GM23338 (cell line): Measurements from ENCODE around the gene BNC1. TPM values are rescaled to one million over a fixed set of nuclear protein-coding genes. Genes with fewer than 3 reads are reported as not detected.

Experiments
- ATAC-seq: fragments of 200-7000 bp; cut with Tn5 transposase; 3 replicates; pipeline ENCODE4 v1.9.1; 2020
- DNase-seq: peaks from one replicate; pipeline ENCODE4 v3.0.0-alpha.2; 2015; ENCODE audit warnings: low spot score
- H2AFZ ChIP-seq: fragments of 200-600 bp; sonication (generic); 2 replicates; pipeline ENCODE4 v1.8.0; 2016; ENCODE audit warnings: antibody characterized with exemption, mild to moderate bottlenecking, moderate library complexity
- H3F3A ChIP-seq: fragments of 200-600 bp; sonication (generic); replicated peaks from 2 replicates; pipeline ENCODE4 v1.8.0; 2017; ENCODE audit warnings: antibody characterized with exemption, mixed run types, low read depth
- H3K27ac ChIP-seq: fragments of 200-600 bp; sonication (generic); 2 replicates; pipeline ENCODE4 v1.6.1; 2016; ENCODE audit warnings: low read depth
- H3K27me3 ChIP-seq: fragments of 200-600 bp; sonication (generic); 2 replicates; pipeline ENCODE4 v1.8.0; 2016; ENCODE audit warnings: mild to moderate bottlenecking, mixed run types, moderate library complexity; ENCODE audit not compliant: insufficient read depth
- H3K36me3 ChIP-seq: fragments of 200-600 bp; sonication (generic); 2 replicates; pipeline ENCODE4 v1.8.0; 2016; ENCODE audit warnings: mild to moderate bottlenecking; ENCODE audit not compliant: insufficient read depth
- H3K4me1 ChIP-seq: fragments of 200-600 bp; sonication (generic); 2 replicates; pipeline ENCODE4 v1.8.0; 2016; ENCODE audit warnings: mild to moderate bottlenecking, moderate library complexity; ENCODE audit not compliant: insufficient read depth
- H3K4me2 ChIP-seq: fragments of 200-600 bp; sonication (generic); 2 replicates; pipeline ENCODE4 v1.7.1; 2017; ENCODE audit warnings: mixed run types
- H3K4me3 ChIP-seq: fragments of 200-600 bp; sonication (generic); 2 replicates; pipeline ENCODE4 v1.6.1; 2016; ENCODE audit warnings: mixed run types
- H3K79me2 ChIP-seq: fragments of 200-600 bp; sonication (generic); replicated peaks from 2 replicates; pipeline ENCODE4 v1.8.0; 2017; ENCODE audit warnings: mild to moderate bottlenecking; ENCODE audit not compliant: insufficient read depth
- H3K9me2 ChIP-seq: fragments of 200-600 bp; sonication (generic); 2 replicates; pipeline ENCODE4 v1.8.0; 2017; ENCODE audit not compliant: insufficient read depth
- H4K20me1 ChIP-seq: fragments of 200-600 bp; sonication (generic); replicated peaks from 2 replicates; pipeline ENCODE4 v1.8.0; 2017; ENCODE audit warnings: mild to moderate bottlenecking; ENCODE audit not compliant: insufficient read depth
- H3K27ac Mint-ChIP-seq: 2 replicates; pipeline ENCODE4 v1.8.0; 2020; ENCODE audit warnings: inconsistent platforms, mild to moderate bottlenecking, moderate library complexity, mixed read lengths
- H3K27me3 Mint-ChIP-seq: 3 replicates; pipeline ENCODE4 v1.8.0; 2022; ENCODE audit warnings: low read depth, mild to moderate bottlenecking, moderate library complexity, mixed read lengths, inconsistent platforms; ENCODE audit not compliant: insufficient read depth, poor library complexity
- H3K36me3 Mint-ChIP-seq: 3 replicates; pipeline ENCODE4 v1.8.0; 2021; ENCODE audit warnings: low read depth, mild to moderate bottlenecking, inconsistent platforms, moderate library complexity, mixed read lengths
- H3K4me1 Mint-ChIP-seq: 3 replicates; pipeline ENCODE4 v1.8.0; 2020; ENCODE audit warnings: mild to moderate bottlenecking, inconsistent platforms, mixed read lengths
- H3K4me3 Mint-ChIP-seq: 3 replicates; pipeline ENCODE4 v1.8.0; 2021; ENCODE audit warnings: moderate library complexity, mild to moderate bottlenecking, inconsistent platforms, mixed read lengths
- H3K9me3 Mint-ChIP-seq: 3 replicates; pipeline ENCODE4 v1.8.0; 2020; ENCODE audit warnings: moderate library complexity, mild to moderate bottlenecking, inconsistent platforms, mixed read lengths
- CREB1 ChIP-seq: fragments of 250-450 bp; sonication (Bioruptor Pico); IDR thresholded peaks from 2 replicates; pipeline ENCODE4 v1.5.0; 2020; ENCODE audit warnings: low read depth, mild to moderate bottlenecking, moderate library complexity
- EZH2 ChIP-seq: fragments of 200-600 bp; sonication (generic); IDR thresholded peaks from one replicate; pipeline ENCODE4 v1.8.0; 2017; ENCODE audit warnings: antibody characterized with exemption, mild to moderate bottlenecking, low read depth; ENCODE audit not compliant: unreplicated experiment
- EZH2phosphoT487 ChIP-seq: fragments of 200-600 bp; sonication (generic); IDR thresholded peaks from one replicate; pipeline ENCODE4 v1.8.1; 2018; ENCODE audit warnings: antibody characterized with exemption; ENCODE audit not compliant: unreplicated experiment
- JUNB ChIP-seq: IDR thresholded peaks from one replicate; pipeline ENCODE4 v1.6.1; 2016; ENCODE audit warnings: antibody characterized with exemption; ENCODE audit not compliant: unreplicated experiment
- NANOG ChIP-seq: IDR thresholded peaks from 2 replicates; pipeline ENCODE4 v1.6.1; 2016; ENCODE audit warnings: antibody characterized with exemption, borderline replicate concordance
- POLR2AphosphoS5 ChIP-seq: IDR thresholded peaks from 2 replicates; pipeline ENCODE4 v1.6.1; 2016; ENCODE audit warnings: antibody characterized with exemption, low read depth
- STAT1 ChIP-seq: IDR thresholded peaks from one replicate; pipeline ENCODE4 v1.6.1; 2016; ENCODE audit warnings: antibody characterized with exemption; ENCODE audit not compliant: unreplicated experiment
- ZNF114 ChIP-seq: fragments of 250-450 bp; sonication (Bioruptor Pico); IDR thresholded peaks from 2 replicates; pipeline ENCODE4 v1.5.0; 2020; ENCODE audit warnings: mild to moderate bottlenecking, moderate library complexity
- ZNF331 ChIP-seq: fragments of 250-450 bp; sonication (Bioruptor Pico); IDR thresholded peaks from 2 replicates; pipeline ENCODE4 v1.5.0; 2020; ENCODE audit warnings: low read depth, mild to moderate bottlenecking, moderate library complexity
- polyA plus RNA-seq: library from polyadenylated mRNA; unstranded; fragments of >200 nt; fragmentation: Nextera tagmentation; extraction: Ambion mirVana; gene quantifications from 2 replicates; pipeline ENCODE4 v1.2.1, GENCODE V29; 2016
- total RNA-seq: library from RNA; depleted of rRNA; stranded (reverse); fragments of >200 nt; shearing (Covaris generic); gene quantifications from 2 replicates; pipeline ENCODE4 v1.2.3, GENCODE V29; 2014
- TF ChIP-seq, protein P1 (sequence below): IDR thresholded peaks from one replicate; pipeline ENCODE4 v1.6.1; 2018; ENCODE audit warnings: antibody characterized with exemption; ENCODE audit not compliant: unreplicated experiment
- TF ChIP-seq, protein P2 (sequence below): fragments of 250-450 bp; sonication (Bioruptor Pico); IDR thresholded peaks from 2 replicates; pipeline ENCODE4 v1.5.0; 2020; ENCODE audit warnings: mild to moderate bottlenecking, moderate library complexity
- TF ChIP-seq, protein P3 (sequence below), 2 experiments: fragments of 200-600 bp in 1 of 2; sonication (generic) in 1 of 2; conservative IDR thresholded peaks; 2 replicates each; pipeline versions ENCODE4 v1.5.1 to v1.6.1; 2016 to 2017; ENCODE audit warnings: antibody characterized with exemption in 2 of 2, low read depth in 2 of 2, mild to moderate bottlenecking in 2 of 2, moderate library complexity in 1 of 2
- TF ChIP-seq, protein P4 (sequence below): IDR thresholded peaks from 2 replicates; pipeline ENCODE4 v1.6.1; 2016; ENCODE audit warnings: antibody characterized with exemption

BNC1 gene
- total and polyA plus RNA-seq, 2 experiments from 2014 or later = 0.26 to 1.1 TPM

DNA sequence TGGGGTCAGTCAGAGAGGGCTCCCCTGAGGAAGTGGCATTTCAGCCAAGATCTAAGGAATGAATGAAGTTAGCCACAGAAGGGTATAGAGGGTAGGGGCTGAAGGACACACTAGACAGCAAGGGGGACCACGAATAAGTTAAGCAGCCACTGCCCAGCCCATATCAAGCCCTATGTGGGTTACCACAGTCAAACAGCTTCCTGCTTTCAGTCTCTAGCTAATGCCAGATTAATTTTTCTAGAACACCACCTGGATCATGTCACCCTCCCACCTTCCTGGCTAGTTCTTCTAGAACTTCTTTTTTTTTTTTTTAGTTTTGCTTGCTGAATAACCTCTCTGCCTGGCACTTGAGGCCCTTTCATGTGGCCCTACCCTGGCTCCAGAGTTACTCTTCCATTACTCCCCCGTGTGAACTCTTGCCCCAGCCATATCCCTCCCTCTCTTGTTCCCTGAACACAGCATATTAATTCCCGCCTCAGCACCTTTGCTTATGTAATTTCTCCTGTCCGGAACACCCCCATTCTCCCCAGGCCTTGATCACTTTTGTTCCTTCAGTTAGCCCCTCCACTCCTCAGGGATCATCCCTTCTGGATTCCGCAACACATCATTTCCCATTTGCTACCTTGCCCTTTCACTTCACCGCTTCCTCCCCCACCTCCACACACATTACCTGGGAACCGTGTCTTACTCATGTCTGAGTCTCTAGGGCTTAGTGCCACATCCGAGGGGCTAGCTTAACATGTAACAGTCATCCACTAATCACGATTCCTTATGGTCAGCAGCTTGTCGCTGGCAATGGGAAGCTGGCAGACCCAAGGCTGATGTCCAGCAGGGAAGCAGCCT lies 20.6 kb upstream of the BNC1 start:
- no peaks in the 10 kb centered on the region for H3K9me2 ChIP-seq
- DNase-seq (no peak), ATAC-seq (peak; percentile 29; the same call in 2 of the 3 replicates)
- TF ChIP-seq ZNF331 = no peak
- no peak for TF ChIP-seq EZH2
- TF ChIP-seq, protein P1, sequence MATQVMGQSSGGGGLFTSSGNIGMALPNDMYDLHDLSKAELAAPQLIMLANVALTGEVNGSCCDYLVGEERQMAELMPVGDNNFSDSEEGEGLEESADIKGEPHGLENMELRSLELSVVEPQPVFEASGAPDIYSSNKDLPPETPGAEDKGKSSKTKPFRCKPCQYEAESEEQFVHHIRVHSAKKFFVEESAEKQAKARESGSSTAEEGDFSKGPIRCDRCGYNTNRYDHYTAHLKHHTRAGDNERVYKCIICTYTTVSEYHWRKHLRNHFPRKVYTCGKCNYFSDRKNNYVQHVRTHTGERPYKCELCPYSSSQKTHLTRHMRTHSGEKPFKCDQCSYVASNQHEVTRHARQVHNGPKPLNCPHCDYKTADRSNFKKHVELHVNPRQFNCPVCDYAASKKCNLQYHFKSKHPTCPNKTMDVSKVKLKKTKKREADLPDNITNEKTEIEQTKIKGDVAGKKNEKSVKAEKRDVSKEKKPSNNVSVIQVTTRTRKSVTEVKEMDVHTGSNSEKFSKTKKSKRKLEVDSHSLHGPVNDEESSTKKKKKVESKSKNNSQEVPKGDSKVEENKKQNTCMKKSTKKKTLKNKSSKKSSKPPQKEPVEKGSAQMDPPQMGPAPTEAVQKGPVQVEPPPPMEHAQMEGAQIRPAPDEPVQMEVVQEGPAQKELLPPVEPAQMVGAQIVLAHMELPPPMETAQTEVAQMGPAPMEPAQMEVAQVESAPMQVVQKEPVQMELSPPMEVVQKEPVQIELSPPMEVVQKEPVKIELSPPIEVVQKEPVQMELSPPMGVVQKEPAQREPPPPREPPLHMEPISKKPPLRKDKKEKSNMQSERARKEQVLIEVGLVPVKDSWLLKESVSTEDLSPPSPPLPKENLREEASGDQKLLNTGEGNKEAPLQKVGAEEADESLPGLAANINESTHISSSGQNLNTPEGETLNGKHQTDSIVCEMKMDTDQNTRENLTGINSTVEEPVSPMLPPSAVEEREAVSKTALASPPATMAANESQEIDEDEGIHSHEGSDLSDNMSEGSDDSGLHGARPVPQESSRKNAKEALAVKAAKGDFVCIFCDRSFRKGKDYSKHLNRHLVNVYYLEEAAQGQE = no peak
- TF ChIP-seq, protein P2, sequence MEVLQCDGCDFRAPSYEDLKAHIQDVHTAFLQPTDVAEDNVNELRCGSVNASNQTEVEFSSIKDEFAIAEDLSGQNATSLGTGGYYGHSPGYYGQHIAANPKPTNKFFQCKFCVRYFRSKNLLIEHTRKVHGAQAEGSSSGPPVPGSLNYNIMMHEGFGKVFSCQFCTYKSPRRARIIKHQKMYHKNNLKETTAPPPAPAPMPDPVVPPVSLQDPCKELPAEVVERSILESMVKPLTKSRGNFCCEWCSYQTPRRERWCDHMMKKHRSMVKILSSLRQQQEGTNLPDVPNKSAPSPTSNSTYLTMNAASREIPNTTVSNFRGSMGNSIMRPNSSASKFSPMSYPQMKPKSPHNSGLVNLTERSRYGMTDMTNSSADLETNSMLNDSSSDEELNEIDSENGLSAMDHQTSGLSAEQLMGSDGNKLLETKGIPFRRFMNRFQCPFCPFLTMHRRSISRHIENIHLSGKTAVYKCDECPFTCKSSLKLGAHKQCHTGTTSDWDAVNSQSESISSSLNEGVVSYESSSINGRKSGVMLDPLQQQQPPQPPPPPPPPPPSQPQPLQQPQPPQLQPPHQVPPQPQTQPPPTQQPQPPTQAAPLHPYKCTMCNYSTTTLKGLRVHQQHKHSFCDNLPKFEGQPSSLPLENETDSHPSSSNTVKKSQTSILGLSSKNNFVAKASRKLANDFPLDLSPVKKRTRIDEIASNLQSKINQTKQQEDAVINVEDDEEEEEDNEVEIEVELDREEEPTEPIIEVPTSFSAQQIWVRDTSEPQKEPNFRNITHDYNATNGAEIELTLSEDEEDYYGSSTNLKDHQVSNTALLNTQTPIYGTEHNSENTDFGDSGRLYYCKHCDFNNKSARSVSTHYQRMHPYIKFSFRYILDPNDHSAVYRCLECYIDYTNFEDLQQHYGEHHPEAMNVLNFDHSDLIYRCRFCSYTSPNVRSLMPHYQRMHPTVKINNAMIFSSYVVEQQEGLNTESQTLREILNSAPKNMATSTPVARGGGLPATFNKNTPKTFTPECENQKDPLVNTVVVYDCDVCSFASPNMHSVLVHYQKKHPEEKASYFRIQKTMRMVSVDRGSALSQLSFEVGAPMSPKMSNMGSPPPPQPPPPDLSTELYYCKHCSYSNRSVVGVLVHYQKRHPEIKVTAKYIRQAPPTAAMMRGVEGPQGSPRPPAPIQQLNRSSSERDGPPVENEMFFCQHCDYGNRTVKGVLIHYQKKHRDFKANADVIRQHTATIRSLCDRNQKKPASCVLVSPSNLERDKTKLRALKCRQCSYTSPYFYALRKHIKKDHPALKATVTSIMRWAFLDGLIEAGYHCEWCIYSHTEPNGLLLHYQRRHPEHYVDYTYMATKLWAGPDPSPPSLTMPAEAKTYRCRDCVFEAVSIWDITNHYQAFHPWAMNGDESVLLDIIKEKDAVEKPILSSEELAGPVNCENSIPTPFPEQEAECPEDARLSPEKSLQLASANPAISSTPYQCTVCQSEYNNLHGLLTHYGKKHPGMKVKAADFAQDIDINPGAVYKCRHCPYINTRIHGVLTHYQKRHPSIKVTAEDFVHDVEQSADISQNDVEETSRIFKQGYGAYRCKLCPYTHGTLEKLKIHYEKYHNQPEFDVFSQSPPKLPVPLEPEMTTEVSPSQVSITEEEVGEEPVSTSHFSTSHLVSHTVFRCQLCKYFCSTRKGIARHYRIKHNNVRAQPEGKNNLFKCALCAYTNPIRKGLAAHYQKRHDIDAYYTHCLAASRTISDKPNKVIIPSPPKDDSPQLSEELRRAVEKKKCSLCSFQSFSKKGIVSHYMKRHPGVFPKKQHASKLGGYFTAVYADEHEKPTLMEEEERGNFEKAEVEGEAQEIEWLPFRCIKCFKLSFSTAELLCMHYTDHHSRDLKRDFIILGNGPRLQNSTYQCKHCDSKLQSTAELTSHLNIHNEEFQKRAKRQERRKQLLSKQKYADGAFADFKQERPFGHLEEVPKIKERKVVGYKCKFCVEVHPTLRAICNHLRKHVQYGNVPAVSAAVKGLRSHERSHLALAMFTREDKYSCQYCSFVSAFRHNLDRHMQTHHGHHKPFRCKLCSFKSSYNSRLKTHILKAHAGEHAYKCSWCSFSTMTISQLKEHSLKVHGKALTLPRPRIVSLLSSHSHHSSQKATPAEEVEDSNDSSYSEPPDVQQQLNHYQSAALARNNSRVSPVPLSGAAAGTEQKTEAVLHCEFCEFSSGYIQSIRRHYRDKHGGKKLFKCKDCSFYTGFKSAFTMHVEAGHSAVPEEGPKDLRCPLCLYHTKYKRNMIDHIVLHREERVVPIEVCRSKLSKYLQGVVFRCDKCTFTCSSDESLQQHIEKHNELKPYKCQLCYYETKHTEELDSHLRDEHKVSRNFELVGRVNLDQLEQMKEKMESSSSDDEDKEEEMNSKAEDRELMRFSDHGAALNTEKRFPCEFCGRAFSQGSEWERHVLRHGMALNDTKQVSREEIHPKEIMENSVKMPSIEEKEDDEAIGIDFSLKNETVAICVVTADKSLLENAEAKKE (CRISPR knock-in tag) = no peak
- no peak for TF ChIP-seq CREB1
- TF ChIP-seq POLR2AphosphoS5 = no peak
- TF ChIP-seq EZH2phosphoT487 = no peak
- TF ChIP-seq STAT1 = no peak
- no peak for TF ChIP-seq JUNB
- no peak for TF ChIP-seq NANOG
- TF ChIP-seq ZNF114 (CRISPR knock-in tag) = no peak
- TF ChIP-seq, protein P3, sequence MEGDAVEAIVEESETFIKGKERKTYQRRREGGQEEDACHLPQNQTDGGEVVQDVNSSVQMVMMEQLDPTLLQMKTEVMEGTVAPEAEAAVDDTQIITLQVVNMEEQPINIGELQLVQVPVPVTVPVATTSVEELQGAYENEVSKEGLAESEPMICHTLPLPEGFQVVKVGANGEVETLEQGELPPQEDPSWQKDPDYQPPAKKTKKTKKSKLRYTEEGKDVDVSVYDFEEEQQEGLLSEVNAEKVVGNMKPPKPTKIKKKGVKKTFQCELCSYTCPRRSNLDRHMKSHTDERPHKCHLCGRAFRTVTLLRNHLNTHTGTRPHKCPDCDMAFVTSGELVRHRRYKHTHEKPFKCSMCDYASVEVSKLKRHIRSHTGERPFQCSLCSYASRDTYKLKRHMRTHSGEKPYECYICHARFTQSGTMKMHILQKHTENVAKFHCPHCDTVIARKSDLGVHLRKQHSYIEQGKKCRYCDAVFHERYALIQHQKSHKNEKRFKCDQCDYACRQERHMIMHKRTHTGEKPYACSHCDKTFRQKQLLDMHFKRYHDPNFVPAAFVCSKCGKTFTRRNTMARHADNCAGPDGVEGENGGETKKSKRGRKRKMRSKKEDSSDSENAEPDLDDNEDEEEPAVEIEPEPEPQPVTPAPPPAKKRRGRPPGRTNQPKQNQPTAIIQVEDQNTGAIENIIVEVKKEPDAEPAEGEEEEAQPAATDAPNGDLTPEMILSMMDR (conservative IDR thresholded peaks at IDR 0.05; ENCODE audit: low read depth in 2 of 2) = no peak
- TF ChIP-seq, protein P4, sequence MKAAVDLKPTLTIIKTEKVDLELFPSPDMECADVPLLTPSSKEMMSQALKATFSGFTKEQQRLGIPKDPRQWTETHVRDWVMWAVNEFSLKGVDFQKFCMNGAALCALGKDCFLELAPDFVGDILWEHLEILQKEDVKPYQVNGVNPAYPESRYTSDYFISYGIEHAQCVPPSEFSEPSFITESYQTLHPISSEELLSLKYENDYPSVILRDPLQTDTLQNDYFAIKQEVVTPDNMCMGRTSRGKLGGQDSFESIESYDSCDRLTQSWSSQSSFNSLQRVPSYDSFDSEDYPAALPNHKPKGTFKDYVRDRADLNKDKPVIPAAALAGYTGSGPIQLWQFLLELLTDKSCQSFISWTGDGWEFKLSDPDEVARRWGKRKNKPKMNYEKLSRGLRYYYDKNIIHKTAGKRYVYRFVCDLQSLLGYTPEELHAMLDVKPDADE = no peak
- Mint-ChIP-seq H3K9me3 (no peaks in the 10 kb centered on the region; the same call in 2 of the 3 replicates), H3K4me3 (no peak overlapping the region), H3K4me1 (peaks cover 32% of the 10 kb centered on the region), H3K36me3 (no peaks in the 10 kb centered on the region), H3K27ac (no peak overlapping the region), H3K27me3 (peaks cover 2% of the 10 kb centered on the region)
- H3K27ac ChIP-seq = no peak overlapping the region
- H3K4me1 ChIP-seq = peaks cover 27% of the 10 kb centered on the region
- no peaks in the 10 kb centered on the region for H3F3A ChIP-seq
- no peaks in the 10 kb centered on the region for H3K27me3 ChIP-seq
- no peaks in the 10 kb centered on the region for H3K79me2 ChIP-seq
- peak overlapping the region; percentile 70 for H2AFZ ChIP-seq
- H3K4me3 ChIP-seq = no peak overlapping the region; the same call in 1 of the 2 replicates
- peak overlapping the region; percentile 37 for H3K4me2 ChIP-seq
- no peaks in the 10 kb centered on the region for H3K36me3 ChIP-seq
- no peaks in the 10 kb centered on the region for H4K20me1 ChIP-seq
